Activated T-cell treated with anti-CD3 and anti-CD28 coated beads, Interleukin-2, amount 50 U/mL, for 48 hours (primary cell): Measurements from ENCODE around the gene SATB2.

Experiments
- DNase-seq, 2 experiments: peaks; one replicate each; pipeline ENCODE4 v3.0.0-alpha.2; 2020

SATB2 gene

GRCh38 chr2:199465988-199466691 lies 8.4 kb upstream of the SATB2 start:
- DNase-seq = no peak

GRCh38 chr2:199465390-199465789 lies 7.7 kb upstream of the SATB2 start:
- no peak for DNase-seq

- no peak for DNase-seq
These were observed 7.0 kb upstream of the SATB2 start for GRCh38 chr2:199464606-199465352.

- DNase-seq = peak; percentile 22 to 26
These were observed 6.2 kb upstream of the SATB2 start for GRCh38 chr2:199463708-199464605.

GRCh38 chr2:199462956-199463692 lies 5.4 kb upstream of the SATB2 start:
- peak; percentile 74 to 81 for DNase-seq

GRCh38 chr2:199462347-199462955 lies 4.7 kb upstream of the SATB2 start:
- DNase-seq = peak; percentile 20 to 31

- DNase-seq = no peak
These were observed 4.1 kb upstream of the SATB2 start for GRCh38 chr2:199461711-199462346.

GRCh38 chr2:199460846-199461710 lies 3.3 kb upstream of the SATB2 start:
- DNase-seq = no peak

- DNase-seq = no peak
These were observed 2.4 kb upstream of the SATB2 start for GRCh38 chr2:199460101-199460671.

- DNase-seq = peak; percentile 76 to 79
These were observed 1.8 kb upstream of the SATB2 start for GRCh38 chr2:199459286-199460100.

GRCh38 chr2:199458806-199459285 lies 1.1 kb upstream of the SATB2 start:
- DNase-seq = peak; percentile 59 to 68

- DNase-seq = peak; percentile 50 to 61
These were observed 468 bp upstream of the SATB2 start for GRCh38 chr2:199458009-199458805.

- DNase-seq = peak; percentile 23 to 24
These were observed 1.2 kb downstream of the SATB2 start for GRCh38 chr2:199456383-199457146.

GRCh38 chr2:199455545-199456382 lies 2.0 kb downstream of the SATB2 start:
- peak in 1 of 2 experiments; percentile 25 for DNase-seq

GRCh38 chr2:199455210-199455544 lies 2.6 kb downstream of the SATB2 start:
- no peak for DNase-seq

- no peak for DNase-seq
These were observed 4.8 kb downstream of the SATB2 start for GRCh38 chr2:199452991-199453379.
